ENCODE results near the gene PPP1R37. TPM values are rescaled to one million over a fixed set of nuclear protein-coding genes. Genes with fewer than 3 reads are reported as not detected.
A peak's percentile ranks its signal among the peaks of the same experiment; 100 is the strongest.

Gene PPP1R37
- total and polyA plus RNA-seq, 2 experiments from 2014 or later: 11.8 to 51.8 TPM

- no peak for TF ChIP-seq CTCF (IDR thresholded peaks at IDR 0.05; ENCODE audit: low read depth, low read length)
- H3K4me1 ChIP-seq (ENCODE audit: low read depth): no peaks in the 10 kb centered on the region
- no peak overlapping the region for H3K27ac ChIP-seq
- no peak overlapping the region for H3K4me3 ChIP-seq
- H3K27me3 ChIP-seq: no peaks in the 10 kb centered on the region
- H3K9me3 ChIP-seq (ENCODE audit: low read depth): no peaks in the 10 kb centered on the region
- peak in 1 of 2 donors; percentile 26 for DNase-seq (ENCODE audit: low read depth in 1 of 2, low spot score in 1 of 2)
- H3K36me3 ChIP-seq: peaks cover 30% of the 10 kb centered on the region
Observed at GRCh38 chr19:45069056-45069455, 23.9 kb upstream of the PPP1R37 start.

GRCh38 chr19:45070214-45070613 is 22.8 kb upstream of the PPP1R37 start:
- H3K4me3 ChIP-seq: no peak overlapping the region
- H3K36me3 ChIP-seq: peaks cover 22% of the 10 kb centered on the region
- H3K9me3 ChIP-seq (ENCODE audit: low read depth): no peaks in the 10 kb centered on the region
- no peaks in the 10 kb centered on the region for H3K27me3 ChIP-seq
- H3K27ac ChIP-seq: no peak overlapping the region
- no peak for TF ChIP-seq CTCF (IDR thresholded peaks at IDR 0.05; ENCODE audit: low read depth, low read length)
- no peak for DNase-seq (ENCODE audit: low read depth in 1 of 2, low spot score in 1 of 2)
- peaks cover 5% of the 10 kb centered on the region for H3K4me1 ChIP-seq (ENCODE audit: low read depth)

- no peaks in the 10 kb centered on the region for H3K9me3 ChIP-seq (ENCODE audit: low read depth)
- DNase-seq (ENCODE audit: low read depth in 1 of 2, low spot score in 1 of 2): no peak
- H3K4me1 ChIP-seq (ENCODE audit: low read depth): peaks cover 6% of the 10 kb centered on the region
- no peak overlapping the region for H3K4me3 ChIP-seq
- no peak overlapping the region for H3K27ac ChIP-seq
- H3K27me3 ChIP-seq: no peaks in the 10 kb centered on the region
- peaks cover 22% of the 10 kb centered on the region for H3K36me3 ChIP-seq
- no peak for TF ChIP-seq CTCF (IDR thresholded peaks at IDR 0.05; ENCODE audit: low read depth, low read length)
Observed at GRCh38 chr19:45070861-45071544, 22.0 kb upstream of the PPP1R37 start.

- no peak overlapping the region for H3K27ac ChIP-seq
- peaks cover 22% of the 10 kb centered on the region for H3K36me3 ChIP-seq
- H3K4me3 ChIP-seq: no peak overlapping the region
- no peak for TF ChIP-seq CTCF (IDR thresholded peaks at IDR 0.05; ENCODE audit: low read depth, low read length)
- peaks cover 8% of the 10 kb centered on the region for H3K4me1 ChIP-seq (ENCODE audit: low read depth)
- H3K9me3 ChIP-seq (ENCODE audit: low read depth): no peaks in the 10 kb centered on the region
- H3K27me3 ChIP-seq: no peaks in the 10 kb centered on the region
- DNase-seq (ENCODE audit: low read depth in 1 of 2, low spot score in 1 of 2): no peak
Observed at GRCh38 chr19:45071545-45071938, 21.4 kb upstream of the PPP1R37 start.

GRCh38 chr19:45071969-45072790 is 20.8 kb upstream of the PPP1R37 start:
- Histone ChIP-seq H3K36me3 (peaks cover 20% of the 10 kb centered on the region), H3K4me1 (ENCODE audit: low read depth) (peaks cover 11% of the 10 kb centered on the region), H3K27me3 (no peaks in the 10 kb centered on the region), H3K4me3 (no peak overlapping the region), H3K27ac (no peak overlapping the region), H3K9me3 (ENCODE audit: low read depth) (no peaks in the 10 kb centered on the region)
- no peak for TF ChIP-seq CTCF (IDR thresholded peaks at IDR 0.05; ENCODE audit: low read depth, low read length)
- no peak for DNase-seq (ENCODE audit: low read depth in 1 of 2, low spot score in 1 of 2)

All from cardiac muscle cell (in vitro differentiated cells and primary cell).